NCI-H146 (cell line): ENCODE measurements around the gene EIF2AK3.
A peak's percentile ranks its signal among the peaks of the same experiment; 100 is the strongest.
"Not testable (repeated sequence)": the region's sequence is repeated elsewhere in the genome, so short reads cannot be mapped to it uniquely, and the experiment has no call there.

Source experiments
- DNase-seq: peaks from one replicate; lab custom pipeline; 2025; lab: John Stamatoyannopoulos, UW

EIF2AK3 gene

GRCh38 chr2:88627055-88627855, at the start of gene EIF2AK3:
Gene EIF2AK3, minus strand, starts transcription at chr2:88627464. Its CDS starts 190 bp downstream, at chr2:88627274.
- DNase-seq: peak; percentile 99

- DNase-seq: no peak
Measured at GRCh38 chr2:88673363-88673762, 46.1 kb upstream of the EIF2AK3 start.

DNA sequence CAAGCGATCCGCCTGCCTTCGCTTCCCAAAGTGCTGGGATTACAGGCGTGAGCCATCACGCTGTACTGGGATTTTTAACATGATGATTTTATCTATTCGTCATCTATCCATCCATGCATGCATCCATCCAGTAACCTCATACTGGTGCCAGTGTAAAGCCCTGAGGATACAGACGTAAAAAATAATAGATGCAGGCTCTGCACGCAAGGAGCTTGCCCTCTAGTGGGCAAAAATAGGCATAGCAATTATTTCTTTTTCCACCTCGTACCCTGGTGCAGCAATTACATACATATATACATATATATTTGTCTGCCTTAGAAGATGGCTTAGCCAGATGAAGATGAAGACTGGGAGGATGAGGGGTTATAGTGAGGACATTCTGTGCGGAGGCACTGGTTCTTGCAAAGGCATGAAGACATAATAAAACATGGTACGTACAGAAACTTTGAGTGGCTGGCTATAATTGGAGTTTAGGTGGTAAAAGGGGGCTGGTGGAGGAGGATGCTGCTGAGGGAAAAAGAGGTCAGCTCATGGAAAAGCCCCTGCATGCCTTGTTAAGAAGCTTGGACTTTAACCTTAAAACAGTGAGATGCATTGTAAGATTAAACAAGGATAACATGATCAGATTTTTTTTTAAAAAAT, 44.6 kb upstream of the EIF2AK3 start:
- DNase-seq: peak; percentile 60

DNA sequence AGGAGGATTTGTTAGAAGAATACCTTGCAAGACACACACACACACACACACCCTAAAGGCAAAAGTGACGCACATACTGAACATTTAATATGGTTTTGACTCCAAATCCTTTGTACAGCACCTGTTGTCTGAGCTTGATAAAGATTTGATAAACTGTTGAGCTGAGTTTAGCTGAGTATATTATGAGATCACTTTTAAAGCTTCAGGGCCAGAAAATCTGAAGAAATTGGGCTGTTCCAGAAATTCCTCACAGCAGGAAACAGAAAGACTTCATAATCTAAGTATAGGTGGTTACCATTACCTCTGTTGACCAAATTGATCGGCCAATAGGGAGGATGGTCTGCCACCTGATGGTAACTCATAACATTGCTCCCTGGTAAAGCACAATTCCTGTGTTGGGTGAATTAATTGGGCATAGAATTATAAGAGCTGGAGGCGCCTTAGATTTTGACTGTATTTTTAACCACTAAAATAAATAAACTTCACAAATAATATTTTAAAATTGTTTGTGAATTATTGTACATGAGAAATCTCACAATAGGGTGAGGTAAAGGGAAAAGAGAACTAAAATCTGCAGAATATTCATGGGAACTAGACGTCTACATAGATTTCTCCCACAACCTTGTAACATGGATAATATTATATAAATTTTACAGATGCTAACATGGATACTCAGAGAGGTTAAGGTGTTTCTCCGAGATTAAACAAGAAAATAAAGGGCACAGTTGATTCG, 42.4 kb upstream of the EIF2AK3 start:
- peak; percentile 64 for DNase-seq

DNA sequence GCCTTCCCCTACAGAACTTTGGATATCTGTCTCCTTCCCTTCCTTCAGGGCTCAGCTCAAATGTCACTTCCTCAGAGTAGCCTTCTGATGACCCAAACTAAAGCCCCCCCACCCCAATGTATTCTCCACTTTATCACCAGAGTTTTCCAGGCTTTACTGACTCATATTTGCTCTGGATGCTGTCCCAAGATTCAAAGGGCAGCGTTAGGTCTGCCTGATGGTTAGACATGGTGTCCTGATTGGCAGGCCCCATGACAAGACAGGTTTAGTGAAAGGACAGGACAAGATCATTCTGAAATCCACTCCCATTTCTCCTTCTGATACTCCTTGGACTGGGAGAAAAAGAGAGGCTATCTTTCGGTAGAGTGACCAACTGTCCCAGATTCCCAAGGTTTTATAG, 41.6 kb upstream of the EIF2AK3 start:
- DNase-seq: no peak

DNA sequence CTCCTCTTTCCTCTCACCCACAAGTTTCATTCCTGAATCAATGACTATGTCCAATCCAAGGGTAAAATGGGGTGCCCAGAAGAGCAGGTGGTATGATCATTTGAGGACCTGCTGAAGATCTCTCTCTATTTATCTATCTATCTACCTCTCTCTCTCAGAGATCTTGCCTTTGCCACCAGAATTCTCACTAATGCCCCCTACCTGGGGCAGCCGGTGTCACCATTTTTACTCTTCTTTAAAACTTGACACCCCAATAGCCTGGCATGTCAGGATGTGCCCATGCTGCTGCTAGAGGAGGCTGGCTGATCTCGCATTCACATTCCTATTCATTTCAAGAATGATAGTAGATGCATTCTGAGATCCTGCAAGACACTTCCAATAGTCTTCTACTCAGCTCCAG, 40.0 kb upstream of the EIF2AK3 start:
- no peak for DNase-seq

DNA sequence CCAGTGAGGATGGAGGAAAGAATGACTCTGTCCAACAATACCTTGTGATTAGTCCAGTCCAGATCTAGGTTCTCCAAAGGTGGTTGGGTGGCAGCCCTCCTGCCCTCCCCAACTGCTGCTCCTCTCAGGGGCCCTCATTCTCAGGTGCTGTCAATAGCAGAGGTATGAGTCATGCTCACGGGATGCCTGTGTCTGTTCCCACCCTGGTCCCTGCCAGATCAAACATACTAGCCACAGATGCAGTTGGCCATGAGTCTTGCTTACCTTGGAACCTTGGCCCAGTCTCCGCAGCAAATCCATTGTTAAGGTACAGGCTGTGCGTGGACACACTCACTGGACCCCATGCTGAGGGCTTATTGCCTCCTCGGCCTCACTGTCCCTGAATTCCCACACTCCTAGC, 39.3 kb upstream of the EIF2AK3 start:
- DNase-seq: no peak

- DNase-seq: no peak
Measured at GRCh38 chr2:88660622-88661021, 33.4 kb upstream of the EIF2AK3 start.

GRCh38 chr2:88659538-88659915, 32.3 kb upstream of the EIF2AK3 start:
- DNase-seq: peak; percentile 78

DNA sequence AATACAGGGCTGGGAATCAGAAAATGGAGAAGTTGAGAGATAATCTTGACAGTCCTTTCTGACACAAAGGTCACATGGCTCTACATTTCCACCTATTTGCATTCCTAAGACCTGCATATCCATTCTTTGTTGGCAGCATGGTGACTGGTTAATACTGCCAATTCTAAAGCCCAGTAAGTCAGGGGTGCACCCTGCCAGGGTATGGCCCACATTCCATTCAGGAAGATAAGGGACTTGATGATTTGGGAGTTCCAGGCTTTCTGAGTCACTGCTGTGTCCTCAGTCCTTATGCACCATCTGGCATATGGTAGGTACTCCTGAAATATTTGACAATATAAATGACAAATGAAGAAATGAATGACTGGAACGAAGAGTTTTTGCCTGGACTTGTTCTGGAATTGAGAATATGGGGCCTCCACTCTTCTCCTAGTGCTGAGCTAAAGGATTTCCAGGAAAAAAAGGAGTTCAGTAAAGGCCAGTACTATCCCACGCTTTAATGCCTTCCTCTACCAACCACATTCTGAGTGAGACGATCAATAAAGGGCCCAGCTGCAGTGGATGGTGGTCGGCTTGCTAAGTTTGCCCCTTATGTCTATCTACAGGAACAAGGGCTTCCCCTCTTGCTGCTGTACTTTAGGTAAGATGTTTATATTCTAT, 31.7 kb upstream of the EIF2AK3 start:
- DNase-seq: no peak

- no peak for DNase-seq
Measured at GRCh38 chr2:88658326-88658725, 31.1 kb upstream of the EIF2AK3 start.

DNA sequence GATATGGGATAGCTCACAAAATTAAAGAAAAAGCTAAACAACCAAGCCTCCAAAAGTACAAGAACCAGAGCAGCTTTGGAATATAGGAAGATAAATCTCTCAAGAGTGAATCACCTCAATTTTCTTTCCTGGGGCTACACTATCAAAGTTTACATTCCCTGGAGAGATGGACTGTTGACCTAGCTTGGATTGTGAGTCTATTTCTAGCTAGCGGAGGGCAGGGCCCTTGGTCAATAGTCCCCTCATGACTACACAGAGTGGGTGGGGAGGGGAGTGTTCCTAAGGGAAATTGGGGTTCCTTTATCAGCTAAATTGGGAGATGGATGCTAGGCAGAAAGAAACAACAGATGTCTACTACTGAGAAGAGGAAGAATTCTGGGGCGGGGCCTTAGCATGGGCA, 29.9 kb upstream of the EIF2AK3 start:
- DNase-seq: no peak

DNA sequence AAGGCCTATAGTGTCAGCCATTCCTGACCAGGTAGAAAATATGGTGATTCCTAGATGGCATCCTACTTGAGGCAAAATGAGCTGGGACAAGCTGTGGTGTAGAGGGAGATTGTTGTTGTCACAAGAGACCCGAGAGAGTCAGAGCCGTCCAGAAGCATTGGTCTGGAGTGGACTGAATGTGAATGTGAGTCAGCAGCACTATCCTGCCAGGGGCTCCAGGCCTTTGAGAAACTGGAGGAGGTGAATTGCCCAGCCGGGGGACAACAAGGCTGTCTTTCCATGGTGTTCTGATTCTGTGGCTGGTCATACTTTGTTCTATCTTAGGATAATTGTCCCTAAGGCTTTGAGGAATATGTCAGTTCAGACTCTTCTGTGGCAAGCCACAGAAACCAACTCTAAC, 29.4 kb upstream of the EIF2AK3 start:
- no peak for DNase-seq

GRCh38 chr2:88654714-88655113, 27.4 kb upstream of the EIF2AK3 start:
- DNase-seq: no peak

DNA sequence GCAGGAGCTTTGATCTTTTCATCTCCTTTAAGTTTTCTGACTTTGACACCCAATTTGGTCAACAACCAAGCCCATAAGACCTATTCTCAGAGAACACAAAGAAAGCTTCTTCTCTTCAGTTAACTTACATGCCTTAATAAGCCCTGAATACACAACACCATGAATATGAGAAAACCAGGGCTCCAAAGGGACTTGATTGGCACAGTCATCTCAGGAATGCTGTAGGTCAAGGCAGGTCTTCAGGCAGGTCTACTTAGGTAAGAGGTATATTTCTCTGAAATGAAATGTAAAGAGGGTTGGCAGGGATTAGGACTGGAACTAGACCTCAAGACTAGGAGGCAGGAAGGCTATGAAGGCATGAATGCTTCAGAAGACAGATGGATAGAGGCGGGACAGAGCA, 24.4 kb upstream of the EIF2AK3 start:
- no peak for DNase-seq

DNA sequence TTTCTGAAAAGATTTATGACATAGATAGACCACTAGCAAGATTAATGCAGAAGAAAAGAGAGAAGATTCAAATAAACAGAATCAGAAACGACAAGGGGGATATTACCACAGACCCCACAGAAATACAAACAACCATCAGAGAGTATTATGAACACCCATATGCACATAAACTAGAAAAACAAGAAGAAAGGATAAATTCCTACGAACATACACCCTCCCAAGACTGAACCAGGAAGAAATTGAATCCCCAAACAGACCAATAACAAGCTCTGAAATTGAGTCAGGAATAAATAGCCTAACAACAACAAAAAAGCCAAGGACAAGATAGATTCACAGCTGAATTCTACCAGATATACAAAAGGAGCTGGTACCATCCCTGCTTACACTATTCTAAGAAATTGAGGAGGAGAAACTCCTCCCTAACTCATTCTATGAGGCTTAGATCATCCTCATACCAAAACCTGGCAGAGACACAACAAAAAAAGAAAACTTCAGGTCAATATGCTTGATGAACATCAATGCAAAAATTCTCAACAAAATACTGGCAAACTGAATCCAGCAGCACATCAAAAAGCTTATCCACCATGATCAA, 18.1 kb upstream of the EIF2AK3 start:
- DNase-seq: not testable (repeated sequence)

GRCh38 chr2:88642278-88642677, 15.0 kb upstream of the EIF2AK3 start:
- no peak for DNase-seq

GRCh38 chr2:88641330-88641729, 14.1 kb upstream of the EIF2AK3 start:
- DNase-seq: no peak

GRCh38 chr2:88639865-88640264, 12.6 kb upstream of the EIF2AK3 start:
- DNase-seq: no peak

- no peak for DNase-seq
Measured at GRCh38 chr2:88638743-88639142, 11.5 kb upstream of the EIF2AK3 start.

- no peak for DNase-seq
Measured at GRCh38 chr2:88638123-88638650, 10.9 kb upstream of the EIF2AK3 start.

GRCh38 chr2:88637464-88637863, 10.2 kb upstream of the EIF2AK3 start:
- no peak for DNase-seq
